Neural cell (in vitro differentiated cells): ENCODE results near the gene SH3D19. TPM values are rescaled to one million over a fixed set of nuclear protein-coding genes. Genes with fewer than 3 reads are reported as not detected.

Experiments used
- H2AFZ ChIP-seq: fragments of 200-600, 300-800 bp; sonication (generic), shearing (Covaris generic); 2 replicates; pipeline ENCODE4 v1.6.0; 2014; ENCODE audit warnings: low read depth, mild to moderate bottlenecking, antibody characterized with exemption, low read length, moderate library complexity
- H3F3A ChIP-seq: fragments of 200-600 bp; shearing (Covaris generic); 2 replicates; pipeline ENCODE4 v1.6.1; 2016; ENCODE audit warnings: mild to moderate bottlenecking, moderate library complexity, mixed read lengths, antibody characterized with exemption, low read length; ENCODE audit not compliant: insufficient read depth, poor library complexity, severe bottlenecking
- H3K27ac ChIP-seq: fragments of 200-600, 300-800 bp; sonication (generic), shearing (Covaris generic); 2 replicates; pipeline ENCODE4 v1.5.1; 2014; ENCODE audit warnings: mild to moderate bottlenecking, low read length, moderate library complexity
- H3K27me3 ChIP-seq: fragments of 300-800, 200-600 bp; sonication (generic), shearing (Covaris generic); 2 replicates; pipeline ENCODE4 v1.6.0; 2014; ENCODE audit warnings: mild to moderate bottlenecking, low read depth, low read length, moderate library complexity; ENCODE audit not compliant: insufficient read depth
- H3K36me3 ChIP-seq: fragments of 300-800, 200-600 bp; sonication (generic), shearing (Covaris generic); 2 replicates; pipeline ENCODE4 v1.5.1; 2014; ENCODE audit warnings: mild to moderate bottlenecking, antibody characterized with exemption, low read length, moderate library complexity; ENCODE audit not compliant: insufficient read depth
- H3K4me2 ChIP-seq: fragments of 300-800, 200-600 bp; sonication (generic), shearing (Covaris generic); 2 replicates; pipeline ENCODE4 v1.6.0; 2014; ENCODE audit warnings: mild to moderate bottlenecking, low read length
- H3K4me3 ChIP-seq: fragments of 300-800, 200-600 bp; sonication (generic), shearing (Covaris generic); 2 replicates; pipeline ENCODE4 v1.5.1; 2014; ENCODE audit warnings: mild to moderate bottlenecking, low read length, moderate library complexity
- H3K79me2 ChIP-seq: fragments of 200-600 bp; shearing (Covaris generic); replicated peaks from 2 replicates; pipeline ENCODE4 v1.6.0; 2014; ENCODE audit warnings: mild to moderate bottlenecking, low read length, moderate library complexity; ENCODE audit not compliant: insufficient read depth
- H3K9ac ChIP-seq: fragments of 300-800, 200-600 bp; sonication (generic), shearing (Covaris generic); 2 replicates; pipeline ENCODE4 v1.6.1; 2016; ENCODE audit warnings: mild to moderate bottlenecking, low read length, mixed read lengths
- H3K9me2 ChIP-seq: fragments of 200-600 bp; shearing (Covaris generic); 2 replicates; pipeline ENCODE4 v1.6.1; 2016; ENCODE audit warnings: mild to moderate bottlenecking, low read length, mixed read lengths; ENCODE audit not compliant: insufficient read depth
- H3K9me3 ChIP-seq: fragments of 200-600, 300-800 bp; sonication (generic), shearing (Covaris generic); 2 replicates; pipeline ENCODE4 v1.6.1; 2016; ENCODE audit warnings: mild to moderate bottlenecking, mixed run types, low read length, moderate library complexity, mixed read lengths
- H4K20me1 ChIP-seq: fragments of 200-600 bp; shearing (Covaris generic); 2 replicates; pipeline ENCODE4 v1.6.1; 2016; ENCODE audit warnings: mild to moderate bottlenecking, mixed run types; ENCODE audit not compliant: insufficient read depth
- EP300 ChIP-seq: fragments of 450-650 bp; conservative IDR thresholded peaks from 2 replicates; pipeline ENCODE4 v1.6.1; 2014; ENCODE audit warnings: antibody characterized with exemption, mild to moderate bottlenecking, moderate library complexity; ENCODE audit not compliant: poor library complexity, severe bottlenecking
- EZH2 ChIP-seq: fragments of 200-600, 300-800 bp; shearing (Covaris generic), sonication (generic); IDR thresholded peaks from 2 replicates; pipeline ENCODE4 v1.6.1; 2014; ENCODE audit warnings: antibody characterized with exemption, low read length, borderline replicate concordance, mild to moderate bottlenecking; ENCODE audit not compliant: insufficient read depth, poor library complexity, severe bottlenecking
- MXI1 ChIP-seq: fragments of 450-650 bp; conservative IDR thresholded peaks from 2 replicates; pipeline ENCODE4 v1.6.1; 2014; ENCODE audit warnings: antibody characterized with exemption, mild to moderate bottlenecking; ENCODE audit not compliant: poor library complexity, severe bottlenecking
- POLR2AphosphoS5 ChIP-seq: IDR thresholded peaks from 2 replicates; pipeline ENCODE4 v1.6.1; 2012
- RAD21 ChIP-seq: fragments of 450-650 bp; conservative IDR thresholded peaks from 2 replicates; pipeline ENCODE4 v1.6.1; 2014; ENCODE audit warnings: antibody characterized with exemption, mild to moderate bottlenecking, moderate library complexity
- SMC3 ChIP-seq: fragments of 450-650 bp; conservative IDR thresholded peaks from 2 replicates; pipeline ENCODE4 v1.6.1; 2014; ENCODE audit warnings: antibody characterized with exemption, mild to moderate bottlenecking, moderate library complexity; ENCODE audit not compliant: poor library complexity
- TAF1 ChIP-seq: IDR thresholded peaks from 2 replicates; pipeline ENCODE4 v1.6.1; 2012; ENCODE audit warnings: low read depth
- polyA plus RNA-seq: library from polyadenylated mRNA; depleted of rRNA; stranded (reverse); fragments of >200 nt; gene quantifications from 2 replicates; pipeline ENCODE4 v1.2.3, GENCODE V29; 2014
- TF ChIP-seq, protein P1 (sequence below): fragments of 450-650 bp; IDR thresholded peaks from 2 replicates; pipeline ENCODE4 v1.5.1; 2014; ENCODE audit warnings: antibody characterized with exemption, mild to moderate bottlenecking, moderate library complexity; ENCODE audit not compliant: poor library complexity, severe bottlenecking
- TF ChIP-seq, protein P2 (sequence below): IDR thresholded peaks from 2 replicates; pipeline ENCODE4 v1.6.1; 2012; ENCODE audit warnings: borderline replicate concordance

SH3D19 gene
- polyA plus RNA-seq, 1 donor from 2014 or later, result 0.46 TPM

DNA sequence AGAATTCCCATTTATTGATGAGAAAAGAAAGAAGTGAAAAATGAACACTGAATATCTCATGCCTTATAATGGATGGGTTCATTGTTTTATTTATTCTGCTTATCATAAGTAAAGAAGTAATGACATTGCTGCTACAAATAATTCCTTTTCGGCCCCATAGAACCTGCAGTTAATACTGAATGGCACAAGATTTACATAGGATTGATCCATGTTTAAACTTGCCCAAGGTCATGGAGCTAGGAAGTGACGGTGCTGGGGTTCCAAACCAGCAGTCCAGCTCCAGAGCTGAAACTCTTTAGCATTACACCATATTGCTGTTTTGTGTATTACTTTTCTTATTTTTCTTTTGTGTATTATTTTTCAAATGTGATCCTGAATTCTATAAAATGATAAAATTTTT, 78.7 kb downstream of the SH3D19 start:
- TF ChIP-seq EZH2, result no peak
- TF ChIP-seq, protein P1, sequence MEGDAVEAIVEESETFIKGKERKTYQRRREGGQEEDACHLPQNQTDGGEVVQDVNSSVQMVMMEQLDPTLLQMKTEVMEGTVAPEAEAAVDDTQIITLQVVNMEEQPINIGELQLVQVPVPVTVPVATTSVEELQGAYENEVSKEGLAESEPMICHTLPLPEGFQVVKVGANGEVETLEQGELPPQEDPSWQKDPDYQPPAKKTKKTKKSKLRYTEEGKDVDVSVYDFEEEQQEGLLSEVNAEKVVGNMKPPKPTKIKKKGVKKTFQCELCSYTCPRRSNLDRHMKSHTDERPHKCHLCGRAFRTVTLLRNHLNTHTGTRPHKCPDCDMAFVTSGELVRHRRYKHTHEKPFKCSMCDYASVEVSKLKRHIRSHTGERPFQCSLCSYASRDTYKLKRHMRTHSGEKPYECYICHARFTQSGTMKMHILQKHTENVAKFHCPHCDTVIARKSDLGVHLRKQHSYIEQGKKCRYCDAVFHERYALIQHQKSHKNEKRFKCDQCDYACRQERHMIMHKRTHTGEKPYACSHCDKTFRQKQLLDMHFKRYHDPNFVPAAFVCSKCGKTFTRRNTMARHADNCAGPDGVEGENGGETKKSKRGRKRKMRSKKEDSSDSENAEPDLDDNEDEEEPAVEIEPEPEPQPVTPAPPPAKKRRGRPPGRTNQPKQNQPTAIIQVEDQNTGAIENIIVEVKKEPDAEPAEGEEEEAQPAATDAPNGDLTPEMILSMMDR, result no peak
- no peak for TF ChIP-seq TAF1
- no peak for TF ChIP-seq EP300
- no peak for TF ChIP-seq RAD21
- no peak for TF ChIP-seq MXI1
- TF ChIP-seq POLR2AphosphoS5, result no peak
- no peak for TF ChIP-seq SMC3
- TF ChIP-seq, protein P2, sequence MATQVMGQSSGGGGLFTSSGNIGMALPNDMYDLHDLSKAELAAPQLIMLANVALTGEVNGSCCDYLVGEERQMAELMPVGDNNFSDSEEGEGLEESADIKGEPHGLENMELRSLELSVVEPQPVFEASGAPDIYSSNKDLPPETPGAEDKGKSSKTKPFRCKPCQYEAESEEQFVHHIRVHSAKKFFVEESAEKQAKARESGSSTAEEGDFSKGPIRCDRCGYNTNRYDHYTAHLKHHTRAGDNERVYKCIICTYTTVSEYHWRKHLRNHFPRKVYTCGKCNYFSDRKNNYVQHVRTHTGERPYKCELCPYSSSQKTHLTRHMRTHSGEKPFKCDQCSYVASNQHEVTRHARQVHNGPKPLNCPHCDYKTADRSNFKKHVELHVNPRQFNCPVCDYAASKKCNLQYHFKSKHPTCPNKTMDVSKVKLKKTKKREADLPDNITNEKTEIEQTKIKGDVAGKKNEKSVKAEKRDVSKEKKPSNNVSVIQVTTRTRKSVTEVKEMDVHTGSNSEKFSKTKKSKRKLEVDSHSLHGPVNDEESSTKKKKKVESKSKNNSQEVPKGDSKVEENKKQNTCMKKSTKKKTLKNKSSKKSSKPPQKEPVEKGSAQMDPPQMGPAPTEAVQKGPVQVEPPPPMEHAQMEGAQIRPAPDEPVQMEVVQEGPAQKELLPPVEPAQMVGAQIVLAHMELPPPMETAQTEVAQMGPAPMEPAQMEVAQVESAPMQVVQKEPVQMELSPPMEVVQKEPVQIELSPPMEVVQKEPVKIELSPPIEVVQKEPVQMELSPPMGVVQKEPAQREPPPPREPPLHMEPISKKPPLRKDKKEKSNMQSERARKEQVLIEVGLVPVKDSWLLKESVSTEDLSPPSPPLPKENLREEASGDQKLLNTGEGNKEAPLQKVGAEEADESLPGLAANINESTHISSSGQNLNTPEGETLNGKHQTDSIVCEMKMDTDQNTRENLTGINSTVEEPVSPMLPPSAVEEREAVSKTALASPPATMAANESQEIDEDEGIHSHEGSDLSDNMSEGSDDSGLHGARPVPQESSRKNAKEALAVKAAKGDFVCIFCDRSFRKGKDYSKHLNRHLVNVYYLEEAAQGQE, result no peak
- Histone ChIP-seq H3K4me3 (no peak overlapping the region), H3K27ac (no peak overlapping the region), H3K36me3 (no peaks in the 10 kb centered on the region), H3K9me2 (no peaks in the 10 kb centered on the region), H3K79me2 (no peaks in the 10 kb centered on the region), H4K20me1 (no peaks in the 10 kb centered on the region), H3K4me2 (no peak overlapping the region), H3K27me3 (no peaks in the 10 kb centered on the region), H3K9me3 (no peaks in the 10 kb centered on the region), H3K9ac (no peak overlapping the region), H2AFZ (no peak overlapping the region), H3F3A (no peaks in the 10 kb centered on the region)

DNA sequence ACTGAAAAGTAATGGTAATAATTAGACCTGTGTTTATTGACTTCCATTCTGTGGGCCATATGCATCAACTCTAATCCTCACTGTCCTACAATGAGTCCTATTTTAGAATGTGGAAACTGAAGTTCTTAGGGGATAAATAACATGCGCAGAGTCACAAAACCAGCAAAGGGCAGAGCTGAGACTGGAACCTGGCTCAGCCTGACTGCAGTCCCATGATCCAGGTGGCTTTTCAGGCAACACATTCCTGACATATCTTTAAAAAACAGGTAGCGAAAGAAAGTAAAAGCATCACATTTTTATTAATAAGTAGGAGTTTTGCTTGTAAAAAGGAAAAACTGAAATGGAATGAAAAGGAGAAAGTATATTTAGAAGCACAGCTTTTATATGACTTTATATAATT, 83.1 kb downstream of the SH3D19 start:
- TF ChIP-seq TAF1, result no peak
- TF ChIP-seq, protein P2, result no peak
- Histone ChIP-seq H3K9me3 (no peaks in the 10 kb centered on the region), H3K9ac (no peak overlapping the region), H3K79me2 (no peaks in the 10 kb centered on the region), H3K4me3 (no peak overlapping the region), H4K20me1 (no peaks in the 10 kb centered on the region), H3K9me2 (no peaks in the 10 kb centered on the region), H3K4me2 (no peak overlapping the region), H3F3A (no peaks in the 10 kb centered on the region), H3K27me3 (no peaks in the 10 kb centered on the region), H3K27ac (no peak overlapping the region), H3K36me3 (no peaks in the 10 kb centered on the region), H2AFZ (no peak overlapping the region)
